Measurements from ENCODE around the gene LRRFIP1. TPM values are rescaled to one million over a fixed set of nuclear protein-coding genes. Genes with fewer than 3 reads are reported as not detected.

Gene LRRFIP1
- total and polyA plus RNA-seq, 2 donors (not counting 3 experiments of a cell fraction or from before 2014, with no cell fraction given): 39.2 to 179 TPM

GRCh38 chr2:237698358-237698694 lies 70.9 kb downstream of the LRRFIP1 start:
- Histone ChIP-seq H2AFZ (ENCODE audit: low read depth, low read length) (no peak overlapping the region), H3K9me1 (replicated peaks; ENCODE audit: control insufficient read depth, extremely low read depth, insufficient read depth, low read length) (no peaks in the 10 kb centered on the region), H3K4me1 (ENCODE audit: control insufficient read depth, extremely low read depth, insufficient read depth, low read length) (peaks cover 91% of the 10 kb centered on the region), H3K27ac (ENCODE audit: insufficient read depth, low read depth, low read length) (peak overlapping the region; percentile 14), H3K79me2 (ENCODE audit: control insufficient read depth, insufficient read depth, low read length) (peaks cover 92% of the 10 kb centered on the region), H4K20me1 (replicated peaks; ENCODE audit: control insufficient read depth, extremely low read depth, insufficient read depth, low read length) (peaks cover 4% of the 10 kb centered on the region), H3K36me3 (ENCODE audit: control insufficient read depth in 2 of 2, extremely low read depth in 1 of 2, insufficient read depth in 2 of 2, low read length in 2 of 2) (no peaks in the 10 kb centered on the region), H3K4me2 (ENCODE audit: insufficient read depth, low read length) (peak overlapping the region; percentile 46), H3K27me3 (ENCODE audit: control insufficient read depth in 2 of 2, insufficient read depth in 2 of 2, low read length in 2 of 2) (no peaks in the 10 kb centered on the region), H3K9me3 (replicated peaks; ENCODE audit: control insufficient read depth, insufficient read depth, low read length) (no peaks in the 10 kb centered on the region), H3K9ac (replicated peaks; ENCODE audit: extremely low read depth, insufficient read depth, low read length) (no peak overlapping the region), H3K4me3 (replicated peaks in 1 of 3; ENCODE audit: insufficient read depth in 1 of 3, low read depth in 1 of 3, low read length in 3 of 3) (no peak overlapping the region)
- CTCF ChIA-PET: interaction anchor here (0.7 to 3.5 kb wide), 14 partner anchors 8 to 186 kb away, joined by 3 to 29 read pairs (median 4); no protein-coding TSS in a partner anchor
- intact Hi-C loops (cut with micrococcal nuclease) (no loop called here), dilution Hi-C loops (cut with MboI; ENCODE audit: extremely low pct_ligation_motif_present, low sequenced_read_pairs) (no loop called here)
- FAIRE-seq: no peak
- TF ChIP-seq POLR2A (IDR thresholded peaks at IDR 0.05; ENCODE audit: low read depth, low read length) (no peak), MAX (IDR thresholded peaks at IDR 0.05; ENCODE audit: insufficient read depth, insufficient read length) (no peak), EZH2 (IDR thresholded peaks at IDR 0.05; ENCODE audit: borderline replicate concordance, low read depth, low read length, severe bottlenecking) (no peak), MYC (IDR thresholded peaks at IDR 0.05; ENCODE audit: low read depth, low read length) (no peak), JUN (IDR thresholded peaks at IDR 0.05; ENCODE audit: borderline replicate concordance, insufficient read depth, insufficient read length, low read depth) (no peak), POLR2AphosphoS5 (IDR thresholded peaks at IDR 0.05; ENCODE audit: insufficient read depth, low read depth, low read length) (no peak), CTCF (IDR thresholded peaks at IDR 0.05; ENCODE audit: extremely low read depth in 1 of 2, insufficient read depth in 1 of 2, low read depth in 1 of 2, low read length in 2 of 2) (no peak), GATA2 (IDR thresholded peaks at IDR 0.05; ENCODE audit: insufficient read depth, insufficient read length, low read depth, low read length) (no peak)
- DNase-seq (ENCODE audit: low read depth, low spot score): no peak
- POLR2A ChIA-PET: interaction anchor here (0.8 kb wide), 1 partner anchor 12 kb away, joined by 3 read pairs; no protein-coding TSS in a partner anchor
- no TSS peak for BruUV-seq (replicated peaks)

Measured in endothelial cell of umbilical vein (primary cell).